ENCODE results near the gene STK32A.

DNA sequence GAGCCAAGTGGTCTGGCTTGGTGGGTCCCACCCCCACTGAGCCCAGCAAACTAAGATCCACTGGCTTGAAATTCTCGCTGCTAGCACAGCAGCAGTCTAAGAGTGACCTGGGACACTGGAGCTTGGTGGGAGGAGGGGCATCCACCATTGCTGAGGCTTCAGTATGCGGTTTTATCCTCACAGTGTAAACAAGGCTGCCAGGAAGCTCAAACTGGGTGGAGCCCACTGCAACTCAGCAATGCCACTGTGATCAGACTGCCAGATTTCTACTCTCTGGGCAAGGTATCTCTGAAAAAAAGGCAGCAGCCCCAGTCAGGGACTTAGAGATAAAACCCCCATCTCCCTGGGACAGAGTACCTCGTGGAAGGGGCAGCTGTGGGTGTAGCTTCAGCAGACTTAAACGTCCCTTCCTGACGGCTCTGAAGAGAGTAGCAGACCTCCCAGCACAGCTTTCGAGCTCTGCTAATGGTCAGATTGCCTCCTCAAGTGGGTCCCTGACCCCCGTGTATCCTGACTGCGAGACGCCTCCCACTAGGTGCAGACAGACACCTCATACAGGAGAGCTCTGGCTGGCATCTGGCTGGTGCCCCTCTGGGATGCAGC lies 18.2 kb upstream of the STK32A start:
- TF ChIP-seq, protein P1, sequence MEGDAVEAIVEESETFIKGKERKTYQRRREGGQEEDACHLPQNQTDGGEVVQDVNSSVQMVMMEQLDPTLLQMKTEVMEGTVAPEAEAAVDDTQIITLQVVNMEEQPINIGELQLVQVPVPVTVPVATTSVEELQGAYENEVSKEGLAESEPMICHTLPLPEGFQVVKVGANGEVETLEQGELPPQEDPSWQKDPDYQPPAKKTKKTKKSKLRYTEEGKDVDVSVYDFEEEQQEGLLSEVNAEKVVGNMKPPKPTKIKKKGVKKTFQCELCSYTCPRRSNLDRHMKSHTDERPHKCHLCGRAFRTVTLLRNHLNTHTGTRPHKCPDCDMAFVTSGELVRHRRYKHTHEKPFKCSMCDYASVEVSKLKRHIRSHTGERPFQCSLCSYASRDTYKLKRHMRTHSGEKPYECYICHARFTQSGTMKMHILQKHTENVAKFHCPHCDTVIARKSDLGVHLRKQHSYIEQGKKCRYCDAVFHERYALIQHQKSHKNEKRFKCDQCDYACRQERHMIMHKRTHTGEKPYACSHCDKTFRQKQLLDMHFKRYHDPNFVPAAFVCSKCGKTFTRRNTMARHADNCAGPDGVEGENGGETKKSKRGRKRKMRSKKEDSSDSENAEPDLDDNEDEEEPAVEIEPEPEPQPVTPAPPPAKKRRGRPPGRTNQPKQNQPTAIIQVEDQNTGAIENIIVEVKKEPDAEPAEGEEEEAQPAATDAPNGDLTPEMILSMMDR (IDR thresholded peaks at IDR 0.05) = no peak
- TF ChIP-seq POLR2A (IDR thresholded peaks at IDR 0.05) = no peak
